GM18867 (cell line): ENCODE results near the gene UBTF.

ENCODE experiments used
- ATAC-seq: cut with Tn5 transposase; IDR thresholded peaks from one replicate; pipeline ENCODE4 v1.9.1; 2021; ENCODE audit warnings: mild to moderate bottlenecking, moderate library complexity; ENCODE audit not compliant: unreplicated experiment

The UBTF gene

GRCh38 chr17:44174427-44174826 lies 45.0 kb downstream of the UBTF start:
- ATAC-seq, result no peak

- no peak for ATAC-seq
Observed at GRCh38 chr17:44171931-44172455, 47.5 kb downstream of the UBTF start.

- ATAC-seq, result no peak
Observed at GRCh38 chr17:44170499-44171201, 48.8 kb downstream of the UBTF start, which contains the start of gene ASB16. TSS of gene ASB16 (plus strand) at chr17:44170704. CDS start at chr17:44170790, 86 bp downstream.

- no peak for ATAC-seq
Observed at GRCh38 chr17:44170135-44170498, 49.4 kb downstream of the UBTF start.

GRCh38 chr17:44167181-44167861 lies 52.2 kb downstream of the UBTF start:
- no peak for ATAC-seq

- ATAC-seq, result no peak
Observed at GRCh38 chr17:44164476-44164875, 55.0 kb downstream of the UBTF start.

- no peak for ATAC-seq
Observed at GRCh38 chr17:44159519-44160210, 59.8 kb downstream of the UBTF start.

- ATAC-seq, result no peak
Observed at GRCh38 chr17:44155488-44155887, 64.0 kb downstream of the UBTF start.
